ENCODE measurements around the gene COL20A1.
A peak's percentile ranks its signal among the peaks of the same experiment; 100 is the strongest.

COL20A1 gene

DNA sequence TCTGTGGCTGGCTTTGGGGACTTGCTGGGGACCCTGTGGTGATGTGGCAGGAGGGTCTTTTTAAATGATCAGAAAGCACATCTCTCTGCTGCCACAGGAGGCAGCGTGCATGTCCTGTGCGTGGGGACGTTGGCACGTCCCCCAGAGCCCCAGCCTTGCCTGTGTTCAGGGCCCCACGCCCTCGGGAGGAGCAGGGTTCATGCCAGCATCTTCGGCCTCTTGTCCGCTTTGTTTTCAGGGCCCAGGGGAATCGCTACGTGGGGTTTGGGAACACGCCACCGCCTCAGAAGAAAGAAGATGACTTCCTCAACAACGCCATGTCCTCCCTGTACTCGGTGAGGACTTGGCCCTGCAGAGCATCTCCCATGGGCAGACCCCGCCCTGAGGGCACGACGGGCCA, 14.3 kb upstream of the COL20A1 start:
- DNase-seq, result no peak

DNA sequence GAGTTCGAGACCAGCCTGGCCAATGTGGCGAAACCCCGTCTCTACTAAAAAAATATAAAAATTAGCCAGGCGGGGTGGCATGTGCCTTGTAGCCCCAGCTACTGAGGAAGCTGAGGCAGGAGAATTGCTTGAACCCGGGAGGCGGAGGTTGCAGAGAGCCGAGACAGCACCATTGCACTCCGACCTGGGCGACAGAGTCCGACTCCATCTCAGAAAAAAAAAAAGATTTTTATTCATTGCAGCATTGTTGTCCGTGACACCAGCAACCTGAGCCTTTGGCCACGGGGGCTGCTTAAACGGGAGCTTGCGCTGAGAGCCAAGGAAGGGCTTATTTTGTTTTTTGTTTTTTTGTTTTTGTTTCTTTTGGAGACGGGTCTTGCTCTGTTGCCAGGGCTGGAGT, 13.1 kb upstream of the COL20A1 start:
- no peak for DNase-seq

DNA sequence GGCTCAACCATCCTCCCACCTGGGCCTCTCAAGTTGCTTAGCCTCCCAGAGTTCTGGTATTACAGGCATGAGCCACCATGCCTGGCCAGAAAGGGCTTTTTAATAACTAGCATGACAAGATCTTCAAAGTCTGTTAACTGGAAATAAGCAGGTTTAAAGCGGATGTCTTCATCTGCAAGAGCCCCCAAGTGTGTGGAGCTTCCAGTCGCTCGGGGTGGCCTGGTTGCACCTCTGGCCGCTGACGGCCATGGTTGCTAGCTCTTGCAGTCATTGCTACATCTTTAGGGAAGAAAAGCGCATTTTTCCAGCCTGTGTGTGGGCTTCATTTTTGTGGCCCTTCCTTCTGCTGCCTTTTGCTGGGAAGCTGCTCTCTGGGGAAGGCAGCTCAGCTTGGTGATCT, 12.6 kb upstream of the COL20A1 start:
- DNase-seq, result no peak

DNA sequence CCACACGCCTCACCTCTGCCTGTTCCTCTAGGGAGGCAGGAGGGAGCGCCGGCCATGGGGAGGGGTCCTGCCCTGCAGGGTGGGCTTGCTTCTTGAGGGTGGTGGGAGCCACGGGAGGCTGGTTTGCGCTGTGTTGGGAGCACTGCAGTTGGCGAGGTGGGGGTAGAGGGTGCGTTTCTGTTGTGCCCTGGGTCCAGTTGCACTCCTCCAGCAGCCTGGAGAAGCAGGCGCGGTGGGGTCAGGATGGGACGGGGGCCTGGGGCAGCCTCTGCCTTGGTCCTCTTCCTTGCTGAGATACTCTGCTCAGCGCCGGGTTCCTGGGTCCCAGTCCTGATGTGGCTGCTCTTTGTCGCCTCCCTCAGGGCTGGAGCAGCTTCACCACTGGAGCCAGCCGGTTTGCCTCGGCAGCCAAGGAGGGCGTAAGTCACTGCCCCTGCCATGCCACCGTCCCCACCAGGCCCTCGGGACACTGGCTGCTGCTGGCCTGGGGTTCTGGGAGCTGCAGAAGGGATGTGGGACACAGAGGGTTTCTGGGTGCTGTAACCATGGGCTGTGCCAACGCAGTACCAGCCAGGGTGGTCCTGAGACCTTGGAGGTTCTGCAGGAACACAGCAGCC, 11.9 kb upstream of the COL20A1 start:
- DNase-seq, result no peak

DNA sequence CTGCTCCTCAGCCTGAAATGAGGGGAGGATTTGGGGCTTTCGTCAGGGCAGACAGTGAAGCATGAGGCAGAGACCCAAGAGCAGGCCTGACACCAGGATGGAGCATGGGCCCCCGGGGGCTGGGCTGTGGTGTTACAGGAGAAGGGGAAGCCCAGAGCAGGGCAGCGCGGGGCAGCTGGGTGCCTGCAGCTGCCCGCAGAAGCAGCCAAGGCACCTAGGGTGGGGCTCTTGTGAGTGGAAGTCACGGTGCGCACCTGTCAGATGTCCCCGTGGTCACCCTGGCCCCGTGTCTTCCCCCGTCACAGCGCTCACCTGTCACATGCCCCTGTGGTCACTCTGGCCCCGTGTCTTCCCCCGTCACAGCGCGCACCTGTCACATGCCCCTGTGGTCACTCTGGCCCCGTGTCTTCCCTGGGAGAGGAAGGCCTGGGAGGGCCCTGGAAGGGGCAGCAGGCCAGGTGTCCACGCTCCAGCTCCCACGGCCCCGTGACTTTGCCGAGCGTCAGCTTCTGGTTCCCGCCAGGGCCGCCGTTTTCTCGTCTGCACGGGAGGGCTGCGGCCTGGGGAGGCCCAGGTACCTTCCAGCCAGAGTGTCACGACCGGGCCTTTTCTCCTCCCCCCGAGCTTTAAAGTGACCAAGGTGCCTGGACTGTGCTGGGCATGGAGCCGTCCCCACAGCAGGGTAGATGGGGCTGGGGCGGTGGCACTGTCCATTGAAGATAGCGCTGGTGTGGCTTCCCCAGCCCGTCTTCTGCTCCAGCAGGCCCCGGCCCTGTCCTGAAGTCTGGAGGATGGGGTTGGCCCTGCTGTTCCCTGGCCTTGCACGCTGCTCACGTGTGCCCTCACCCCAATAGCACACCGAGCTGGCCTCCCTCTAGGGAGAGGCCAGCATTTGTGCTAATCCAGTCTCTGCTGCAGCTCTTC, 11.0 kb upstream of the COL20A1 start:
- DNase-seq, result no peak

GRCh38 chr20:63282946-63283345, 10.0 kb upstream of the COL20A1 start:
- DNase-seq, result no peak

GRCh38 chr20:63283397-63284082, 9.4 kb upstream of the COL20A1 start:
- no peak for DNase-seq

DNA sequence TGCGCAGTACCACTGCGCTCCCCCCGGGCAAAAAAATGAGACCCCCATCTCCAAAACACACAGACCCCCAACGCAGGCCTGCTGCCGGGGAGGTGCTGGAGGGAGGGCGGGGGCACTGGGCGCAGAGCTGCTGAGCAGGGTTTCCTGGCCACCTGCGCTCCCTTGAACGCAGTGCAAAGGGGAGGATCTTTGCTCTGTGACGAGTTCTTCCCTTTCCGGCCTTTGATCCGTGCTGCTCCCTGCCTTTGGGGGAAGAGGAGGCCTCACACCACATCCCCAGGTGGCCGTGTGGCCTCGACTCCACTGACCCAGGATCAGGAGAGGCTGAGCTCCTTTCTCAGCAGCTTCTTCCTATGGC, 8.9 kb upstream of the COL20A1 start:
- no peak for DNase-seq

DNA sequence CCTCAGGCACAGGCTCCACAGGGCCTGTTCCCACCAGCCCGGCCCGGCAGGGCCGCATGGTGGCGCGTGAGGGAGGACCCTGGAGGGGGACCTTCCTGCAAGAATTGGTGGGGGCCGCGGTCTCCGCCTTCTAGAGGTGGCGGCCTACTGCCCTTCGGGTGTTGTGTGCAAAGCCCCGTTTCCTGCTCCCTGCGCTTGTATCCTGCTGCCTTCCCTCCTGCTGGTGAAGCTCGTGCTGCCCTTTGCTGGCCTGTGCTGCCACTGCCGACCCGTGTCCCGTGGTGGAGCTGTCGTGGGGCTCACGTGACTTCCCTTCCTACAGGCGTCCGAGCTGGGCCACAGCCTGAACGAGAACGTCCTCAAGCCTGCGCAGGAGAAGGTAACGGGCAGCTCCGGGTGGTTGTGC, 8.4 kb upstream of the COL20A1 start:
- DNase-seq, result no peak

- DNase-seq, result no peak
Measured at GRCh38 chr20:63284981-63285524, 7.9 kb upstream of the COL20A1 start.

GRCh38 chr20:63285636-63286615, 7.1 kb upstream of the COL20A1 start:
- no peak for DNase-seq

DNA sequence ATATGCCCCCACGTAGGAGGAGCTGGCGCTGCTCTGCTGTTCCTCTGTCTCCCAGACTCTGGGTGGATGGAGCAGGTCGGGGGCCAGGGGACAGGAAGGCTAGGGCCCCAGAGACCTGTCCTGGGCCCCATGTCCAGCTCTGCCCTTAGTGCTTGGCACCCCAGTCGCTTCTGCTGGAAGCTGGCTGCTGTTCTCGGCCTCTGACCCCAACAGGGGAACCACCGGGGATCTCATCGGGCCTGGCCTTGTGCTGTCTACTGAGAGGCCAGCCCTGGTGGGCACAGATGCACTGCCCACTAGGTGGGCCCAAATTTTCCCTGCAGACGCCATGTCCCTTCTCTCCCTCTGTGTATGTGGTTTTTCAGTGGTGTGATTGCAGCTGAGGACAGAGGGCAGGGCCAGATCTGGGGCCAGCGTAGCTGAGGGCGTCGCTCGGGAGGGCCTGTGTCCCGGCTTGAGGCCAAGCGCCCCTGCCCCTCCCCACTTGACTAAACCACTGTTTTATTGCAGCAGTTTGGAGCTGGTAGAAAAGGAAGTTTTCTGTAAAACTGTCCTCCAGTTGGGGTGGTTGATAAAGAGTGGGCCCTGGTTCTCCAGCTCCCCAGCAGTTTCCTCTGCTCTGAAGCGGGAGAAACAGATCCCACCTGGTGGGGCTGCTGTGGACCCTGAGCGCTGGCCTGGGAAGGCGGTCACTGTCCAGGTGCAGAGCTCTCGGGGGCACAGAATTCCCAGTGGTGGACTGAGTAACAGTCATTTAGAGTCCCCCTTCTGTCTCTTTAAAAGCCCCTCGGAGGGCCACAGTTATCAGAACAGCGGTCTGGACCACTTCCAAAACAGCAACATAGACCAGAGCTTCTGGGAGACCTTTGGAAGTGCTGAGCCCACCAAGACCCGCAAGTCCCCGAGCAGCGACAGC, 5.9 kb upstream of the COL20A1 start:
- no peak for DNase-seq

DNA sequence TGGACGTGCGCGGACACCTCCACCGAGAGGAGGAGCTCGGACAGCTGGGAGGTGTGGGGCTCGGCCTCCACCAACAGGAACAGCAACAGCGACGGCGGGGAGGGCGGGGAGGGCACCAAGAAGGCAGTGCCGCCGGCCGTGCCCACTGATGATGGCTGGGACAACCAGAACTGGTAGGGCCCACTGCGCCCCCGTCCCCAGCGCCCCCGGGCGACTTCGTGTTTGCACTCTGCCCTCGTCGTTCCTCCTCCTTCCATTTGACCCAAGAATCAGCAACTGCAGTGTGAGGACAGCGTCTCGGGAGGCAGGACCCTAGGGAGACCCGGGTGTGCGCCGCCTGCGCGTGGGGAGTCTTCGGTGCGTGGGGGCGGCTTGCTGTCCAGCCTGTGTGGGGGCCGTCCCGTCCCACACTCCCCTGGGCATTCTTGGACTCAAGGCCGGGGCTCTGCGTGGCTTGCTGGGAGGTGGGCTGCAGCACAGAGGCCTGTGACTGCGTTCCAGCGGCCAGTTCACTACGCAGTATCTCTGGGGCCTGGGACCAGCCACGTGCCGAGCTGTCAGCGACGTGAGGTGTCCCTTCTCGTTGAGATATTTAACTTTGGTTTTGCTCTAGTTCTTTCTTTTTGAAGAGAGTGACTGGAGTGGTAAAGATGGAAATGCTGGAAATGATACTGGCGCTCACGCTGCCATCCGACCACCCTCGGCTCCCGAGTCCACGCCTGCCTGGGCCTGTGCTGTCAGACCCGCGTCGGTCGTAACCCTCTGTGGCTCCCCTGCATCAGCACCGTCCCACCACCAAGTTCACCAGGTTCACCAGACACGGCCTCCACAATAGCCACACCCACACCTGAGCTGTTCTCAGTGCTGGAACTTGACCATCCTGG, 5.0 kb upstream of the COL20A1 start:
- DNase-seq, result no peak

DNA sequence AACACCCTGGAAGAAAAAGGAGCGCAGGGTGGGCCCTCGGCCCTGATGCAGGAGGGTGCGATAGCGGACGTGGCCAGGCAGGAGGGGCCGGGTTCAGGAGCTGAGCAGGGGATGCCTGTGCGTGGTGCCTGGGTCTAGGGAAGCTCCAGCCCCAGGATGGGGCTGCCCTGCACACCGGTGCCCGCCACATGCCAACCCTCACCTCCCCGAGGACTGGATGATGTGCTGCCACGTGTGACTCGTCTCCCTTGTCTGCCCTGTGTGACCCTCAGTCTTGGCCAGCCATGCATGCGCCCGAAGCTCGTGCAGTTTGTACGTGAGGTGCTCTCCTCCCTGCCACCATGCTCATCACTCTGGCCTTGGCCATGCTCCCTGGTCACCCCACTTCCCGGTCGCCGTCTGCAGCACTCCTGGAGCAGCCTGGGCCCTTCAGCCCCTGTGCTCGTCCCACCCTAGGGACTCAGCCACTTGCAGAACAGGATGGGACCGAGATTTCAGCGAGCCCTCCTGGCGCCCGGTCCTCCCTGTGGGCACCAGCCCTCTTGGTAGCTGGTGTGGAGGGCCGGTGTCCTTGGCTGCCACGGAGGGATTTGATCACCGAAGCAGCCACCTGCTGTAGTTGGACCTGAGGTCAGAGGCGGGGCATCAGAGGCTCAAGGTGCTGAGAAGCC, 4.3 kb upstream of the COL20A1 start:
- no peak for DNase-seq

GRCh38 chr20:63289311-63290135, 3.5 kb upstream of the COL20A1 start:
- no peak for DNase-seq

- no peak for DNase-seq
Measured at GRCh38 chr20:63290136-63290676, 2.8 kb upstream of the COL20A1 start.

DNA sequence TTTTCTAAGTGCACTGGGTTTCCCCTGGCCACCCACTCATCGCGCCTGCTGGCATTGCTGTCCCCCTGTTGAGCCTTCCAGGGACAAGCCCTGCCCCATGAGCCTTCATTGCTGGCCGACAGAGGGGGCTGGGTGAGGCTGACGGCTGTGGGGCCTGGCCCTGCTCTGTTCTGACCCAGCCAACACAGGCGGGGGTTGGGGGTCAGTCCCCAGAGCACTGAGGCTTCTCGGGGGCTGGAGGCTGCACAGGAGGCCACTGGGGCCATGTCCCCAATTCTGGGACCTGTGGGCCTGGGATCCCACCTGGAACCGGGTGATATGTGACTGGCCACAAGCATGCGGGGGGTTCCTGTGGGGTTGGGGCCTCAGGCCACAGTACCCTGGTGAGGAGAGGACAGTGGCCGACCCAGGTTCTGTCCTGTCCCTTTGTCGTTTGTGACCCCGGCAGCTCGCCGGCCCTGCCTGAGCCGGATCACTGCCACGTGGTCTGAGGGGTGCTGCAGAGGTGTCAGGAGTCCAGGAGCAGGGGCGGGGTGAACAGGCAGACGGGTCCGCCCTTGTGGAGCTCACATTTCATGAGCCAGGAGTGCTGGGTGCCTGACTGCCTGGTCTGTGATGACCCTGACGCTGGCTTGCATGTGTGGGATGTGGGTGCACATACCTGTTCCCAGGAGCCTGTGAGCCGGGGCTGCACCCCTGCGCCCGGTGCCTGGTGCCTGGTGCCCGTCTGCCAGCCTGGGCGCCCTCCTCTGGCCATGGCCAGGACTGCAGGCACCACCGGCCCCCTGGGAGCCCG, 2.1 kb upstream of the COL20A1 start:
- peak in 1 of 3 experiments; percentile 41 for DNase-seq

DNA sequence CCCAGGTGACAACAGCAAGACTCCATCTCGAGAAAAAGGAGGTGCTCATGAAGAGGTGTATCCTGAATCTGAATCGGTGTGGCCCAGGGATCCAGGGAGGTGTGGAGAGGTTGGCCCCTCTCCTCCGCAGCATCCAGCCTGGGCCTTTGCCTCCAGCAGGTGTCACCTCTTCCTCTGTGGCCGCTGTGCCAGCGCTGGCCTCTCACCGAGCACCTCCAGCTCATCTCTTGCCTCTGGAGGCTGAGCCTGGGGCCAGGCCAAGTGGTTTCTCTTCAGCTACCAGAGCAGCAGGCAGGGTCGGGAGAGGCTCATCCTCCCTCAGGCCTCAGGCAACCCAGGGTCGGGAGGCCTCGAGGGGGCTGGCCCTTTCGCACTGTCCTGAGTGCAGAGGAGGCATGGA, 1.2 kb upstream of the COL20A1 start:
- DNase-seq, result no peak
